HepG2 (cell line): ENCODE measurements around the gene HOXC5. TPM values are rescaled to one million over a fixed set of nuclear protein-coding genes. Genes with fewer than 3 reads are reported as not detected.

ENCODE experiments used
- ATAC-seq: fragments of 200-7000 bp; cut with Tn5 transposase; 3 replicates; pipeline ENCODE4 v1.9.1; 2020; ENCODE audit warnings: mild to moderate bottlenecking, moderate library complexity
- BruUV-seq: library from RNA; stranded (reverse); fragments of 400-500 nt; replicated peaks from 2 replicates; lab custom pipeline; 2021; lab: Mats Ljungman, UMichigan
- CTCF ChIA-PET: fragments of 300-600 bp; formaldehyde crosslinking; extraction: SDS; loops from one replicate; lab custom pipeline; 2021; ENCODE audit warnings: low total read pairs, inconsistent platforms, low intra/inter-chr PET ratio; lab: Yijun Ruan, JAX
- POLR2A ChIA-PET: fragments of 350-600 bp; sonication (Branson Sonifier 250); formaldehyde crosslinking; loops from one replicate; lab custom pipeline; 2020; ENCODE audit warnings: antibody characterized with exemption, inconsistent platforms; lab: Yijun Ruan, JAX
- DNase-seq: peaks from one replicate; pipeline ENCODE4 v3.0.0-alpha.2; 2015; ENCODE audit warnings: low spot score
- FAIRE-seq: peaks from 3 replicates; lab custom pipeline; 2011; peaks lifted over from hg19 to GRCh38; lab: Jason Lieb, UNC
- H2AFZ ChIP-seq: one replicate; pipeline ENCODE4 v1.6.1; 2011; ENCODE audit warnings: low read length, inconsistent platforms
- H3K27ac ChIP-seq: fragments of 300-600 bp; 3 replicates; pipeline ENCODE4 v1.8.0; 2011; ENCODE audit warnings: mixed run types, mild to moderate bottlenecking, mixed read lengths, low read length, inconsistent platforms; ENCODE audit not compliant: insufficient read depth; ENCODE audit errors: extremely low read length
- H3K27me3 ChIP-seq, 2 experiments: fragments of 200-600 bp in 1 of 2; 2 replicates in 1 of 2; 3 replicates in 1 of 2; pipeline versions ENCODE4 v1.6.0 to v1.8.0; 2011; ENCODE audit warnings: low read length in 2 of 2, mild to moderate bottlenecking in 2 of 2, moderate library complexity in 2 of 2, inconsistent platforms in 1 of 2; ENCODE audit not compliant: insufficient read depth in 2 of 2, control insufficient read depth in 1 of 2
- H3K36me3 ChIP-seq, 2 experiments: fragments of 200-600 bp in 1 of 2; replicated peaks in 1 of 2; 2 replicates in 1 of 2; 3 replicates in 1 of 2; pipeline versions ENCODE4 v1.5.1 to v1.8.0; 2011; ENCODE audit warnings: low read length in 2 of 2, inconsistent platforms in 1 of 2; ENCODE audit not compliant: insufficient read depth in 2 of 2, control insufficient read depth in 1 of 2
- H3K4me1 ChIP-seq: 2 replicates; pipeline ENCODE4 v1.5.1; 2012; ENCODE audit warnings: low read length, inconsistent platforms; ENCODE audit not compliant: insufficient read depth
- H3K4me2 ChIP-seq: 2 replicates; pipeline ENCODE4 v1.6.0; 2011; ENCODE audit warnings: low read depth, low read length, inconsistent platforms
- H3K4me3 ChIP-seq, 3 experiments: fragments of 200-600 bp in 1 of 3; sonication (generic), shearing (Covaris generic) in 1 of 3; replicated peaks in 1 of 3; 2 replicates each; pipeline ENCODE4 v1.5.1; 2011 to 2016; ENCODE audit warnings: low read length in 3 of 3, inconsistent platforms in 2 of 3, low read depth in 2 of 3, mild to moderate bottlenecking in 2 of 3, control low read depth in 1 of 3, mixed read lengths in 1 of 3; ENCODE audit not compliant: insufficient read depth in 1 of 3
- H3K79me2 ChIP-seq: one replicate; pipeline ENCODE4 v1.6.1; 2011; ENCODE audit warnings: low read length, inconsistent platforms; ENCODE audit not compliant: insufficient read depth
- H3K9ac ChIP-seq: 2 replicates; pipeline ENCODE4 v1.6.0; 2011; ENCODE audit warnings: mild to moderate bottlenecking, low read depth, low read length, inconsistent platforms; ENCODE audit not compliant: insufficient read depth
- H3K9me3 ChIP-seq: 2 replicates; pipeline ENCODE4 v1.5.1; 2012; ENCODE audit warnings: mild to moderate bottlenecking, low read length
- H4K20me1 ChIP-seq: 2 replicates; pipeline ENCODE4 v1.6.0; 2011; ENCODE audit warnings: inconsistent platforms, mild to moderate bottlenecking, low read length, moderate library complexity; ENCODE audit not compliant: insufficient read depth
- BHLHE40 ChIP-seq: IDR thresholded peaks from 2 replicates; pipeline ENCODE4 v1.6.1; 2011; ENCODE audit warnings: low read length, improper control_type of control experiment
- GTF3A ChIP-seq: sonication (generic); formaldehyde crosslinking; conservative IDR thresholded peaks from 2 replicates; pipeline ENCODE4 v1.4.0; 2020; ENCODE audit warnings: mild to moderate bottlenecking, missing genetic modification reagents
- HNRNPK ChIP-seq: fragments of 200-400 bp; formaldehyde crosslinking; IDR thresholded peaks from 2 replicates; pipeline ENCODE4 v1.6.1; 2018; ENCODE audit warnings: low read length, low read depth, moderate library complexity, mild to moderate bottlenecking; ENCODE audit not compliant: poor library complexity, severe bottlenecking
- LCORL ChIP-seq, 2 experiments: fragments of 450-650 bp in 1 of 2; sonication (generic) in 1 of 2; formaldehyde crosslinking in 1 of 2; IDR thresholded peaks; 2 replicates each; pipeline versions ENCODE4 v1.5.0 to v1.6.1; 2017 to 2020; ENCODE audit warnings: antibody characterized with exemption in 1 of 2, missing genetic modification reagents in 1 of 2
- PAF1 ChIP-seq: IDR thresholded peaks from 2 replicates; pipeline ENCODE4 v1.6.1; 2016; ENCODE audit warnings: missing genetic modification reagents, missing compliant biosample characterization
- RAD21 ChIP-seq: fragments of 450-650 bp; formaldehyde crosslinking; IDR thresholded peaks from 2 replicates; pipeline ENCODE4 v1.5.0; 2020; ENCODE audit warnings: mild to moderate bottlenecking
- SALL1 ChIP-seq: sonication (generic); formaldehyde crosslinking; IDR thresholded peaks from 2 replicates; pipeline ENCODE4 v1.8.0; 2022; ENCODE audit warnings: mild to moderate bottlenecking, missing genetic modification reagents
- SMC3 ChIP-seq: IDR thresholded peaks from 2 replicates; pipeline ENCODE4 v1.6.1; 2011; ENCODE audit warnings: low read length, improper control_type of control experiment
- SNAPC4 ChIP-seq: sonication (generic); formaldehyde crosslinking; IDR thresholded peaks from 2 replicates; pipeline ENCODE4 v1.4.0; 2020; ENCODE audit warnings: mild to moderate bottlenecking, missing genetic modification reagents
- STAG1 ChIP-seq: sonication (generic); formaldehyde crosslinking; IDR thresholded peaks from 2 replicates; pipeline ENCODE4 v1.4.0; 2020; ENCODE audit warnings: missing genetic modification reagents
- SUZ12 ChIP-seq: fragments of 150-350 bp; IDR thresholded peaks from 2 replicates; pipeline ENCODE4 v1.6.1; 2014; ENCODE audit warnings: low read depth, low read length
- THAP11 ChIP-seq: IDR thresholded peaks from 2 replicates; pipeline ENCODE4 v1.6.1; 2016; ENCODE audit warnings: missing biosample characterization, missing genetic modification reagents
- YEATS2 ChIP-seq: sonication (generic); formaldehyde crosslinking; IDR thresholded peaks from 2 replicates; pipeline ENCODE4 v1.4.0; 2020; ENCODE audit warnings: missing genetic modification reagents, borderline replicate concordance
- ZNF225 ChIP-seq: sonication (generic); formaldehyde crosslinking; IDR thresholded peaks from 2 replicates; pipeline ENCODE4 v1.4.0; 2020; ENCODE audit warnings: mild to moderate bottlenecking, missing genetic modification reagents
- ZNF337 ChIP-seq: sonication (generic); formaldehyde crosslinking; IDR thresholded peaks from 2 replicates; pipeline ENCODE4 v1.5.1; 2020; ENCODE audit warnings: missing genetic modification reagents, low read depth, mild to moderate bottlenecking, borderline replicate concordance
- ZNF652 ChIP-seq: IDR thresholded peaks from 2 replicates; pipeline ENCODE4 v1.6.1; 2016; ENCODE audit warnings: low read depth, borderline replicate concordance
- WGBS: methylation state at CpG from one replicate; pipeline ENCODE4 v1.1.6; 2017; ENCODE audit warnings: low lambda C conversion rate; 5-methylcytosine and 5-hydroxymethylcytosine counted together
- in situ Hi-C: cut with HindIII; loops from 2 replicates; pipeline ENCODE4 v1.10.0; 2017; ENCODE audit warnings: low pct_unique_long_range_greater_than_20kb; ENCODE audit not compliant: extremely low pct_ligation_motif_present
- intact Hi-C: fragments of 100-400 bp; cut with micrococcal nuclease; formaldehyde crosslinking; loops from one replicate; pipeline ENCODE4 v1.10.0; 2022; ENCODE audit not compliant: unreplicated experiment
- polyA plus RNA-seq, 8 experiments: library from polyadenylated mRNA; depleted of rRNA in 3 of 8; stranded (reverse) in 7 of 8; unstranded in 1 of 8; fragments of >200 nt; fragmentation: Illumina TruSeq in 4 of 8; extraction: Trizol in 4 of 8; gene quantifications; 2 replicates each; pipeline versions ENCODE4 v1.2.1 to v1.2.3, GENCODE V29; 2011 to 2016; ENCODE audit warnings: low read depth in 4 of 8, missing spikeins in 1 of 8, mixed read lengths in 1 of 8; ENCODE audit not compliant: insufficient read depth in 1 of 8
- total RNA-seq, 5 experiments: library from RNA; depleted of rRNA; stranded (reverse); fragments of >200 nt; fragmentation: Illumina TruSeq; extraction: Trizol; gene quantifications; 2 replicates each; pipeline ENCODE4 v1.2.3, GENCODE V29; 2016; ENCODE audit warnings: low read depth in 1 of 5
- TF ChIP-seq, protein P1 (sequence below): sonication (generic); formaldehyde crosslinking; IDR thresholded peaks from 2 replicates; pipeline ENCODE4 v1.4.0; 2020; ENCODE audit warnings: missing genetic modification reagents, mild to moderate bottlenecking, borderline replicate concordance

HOXC5 gene
- total and polyA plus RNA-seq, 2 of the 13 experiments (the other 11 are each of a cell fraction or from before 2014, with no cell fraction given), result not detected

DNA sequence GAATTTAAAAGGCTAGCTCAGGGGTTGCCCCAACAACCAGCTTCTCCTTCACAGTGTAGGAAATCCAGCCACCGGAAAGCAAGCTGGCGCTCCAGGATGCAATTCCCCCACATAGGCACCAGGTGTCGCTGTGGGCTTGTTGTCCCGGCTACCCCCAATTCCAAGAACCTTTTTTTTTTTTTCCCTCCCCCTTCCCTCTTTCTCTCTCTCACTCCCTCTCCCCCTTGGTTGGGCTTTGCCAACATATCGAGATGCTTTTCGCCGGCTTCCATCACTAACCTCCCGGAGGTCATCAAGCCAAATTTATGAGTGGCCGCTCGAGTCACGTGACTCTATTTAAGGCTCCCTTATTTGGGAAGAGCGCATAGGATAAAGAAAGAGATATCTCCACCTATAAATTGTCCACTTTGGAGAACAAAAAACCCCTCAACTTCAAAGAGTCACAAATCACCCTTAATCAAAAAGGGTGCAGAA, at the start of gene HOXC5 (continued):
- TF ChIP-seq, protein P1, sequence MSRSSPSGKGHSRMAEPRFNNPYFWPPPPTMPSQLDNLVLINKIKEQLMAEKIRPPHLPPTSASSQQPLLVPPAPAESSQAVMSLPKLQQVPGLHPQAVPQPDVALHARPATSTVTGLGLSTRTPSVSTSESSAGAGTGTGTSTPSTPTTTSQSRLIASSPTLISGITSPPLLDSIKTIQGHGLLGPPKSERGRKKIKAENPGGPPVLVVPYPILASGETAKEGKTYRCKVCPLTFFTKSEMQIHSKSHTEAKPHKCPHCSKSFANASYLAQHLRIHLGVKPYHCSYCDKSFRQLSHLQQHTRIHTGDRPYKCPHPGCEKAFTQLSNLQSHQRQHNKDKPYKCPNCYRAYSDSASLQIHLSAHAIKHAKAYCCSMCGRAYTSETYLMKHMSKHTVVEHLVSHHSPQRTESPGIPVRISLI, result peak; percentile 93
- TF ChIP-seq SMC3 (peak; percentile 94), RAD21 (CRISPR knock-in tag) (peak; percentile 67; the same call in 1 of the 2 replicates), STAG1 (CRISPR knock-in tag) (peak; percentile 85), SUZ12 (0 out of 2 replicates have a peak, but pooled peaks have one; percentile 12), THAP11 (CRISPR knock-in tag) (0 out of 2 replicates have a peak, but pooled peaks have one; percentile 40), SALL1 (no peak), ZNF652 (CRISPR knock-in tag) (peak; percentile 78; the same call in 1 of the 2 replicates), HNRNPK (peak; percentile 83), YEATS2 (CRISPR knock-in tag) (no peak), LCORL (IDR thresholded peaks at IDR 0.05) (0 out of 2 replicates have a peak, but pooled peaks have one; percentile 29), LCORL (CRISPR knock-in tag; IDR thresholded peaks at IDR 0.05) (no peak), GTF3A (no peak), BHLHE40 (peak; percentile 53)

- in situ Hi-C loops (no loop called here), intact Hi-C loops (no loop called here)
- POLR2A ChIA-PET, result no interaction called here
- Histone ChIP-seq H3K9ac (no peak overlapping the region), H4K20me1 (no peaks in the 10 kb centered on the region), H3K79me2 (no peaks in the 10 kb centered on the region), H3K4me3 (no peak overlapping the region), H3K36me3 (no peaks in the 10 kb centered on the region), H3K27ac (no peak overlapping the region), H3K9me3 (no peaks in the 10 kb centered on the region), H3K4me1 (peaks cover 36% of the 10 kb centered on the region), H3K27me3 (peaks cover 5 to 50% of the 10 kb centered on the region in 2 experiments), H2AFZ (no peak overlapping the region), H3K4me2 (no peak overlapping the region)
- DNase-seq, result no peak
- CTCF ChIA-PET, result interaction anchor here (2.3 kb wide), 1 partner anchor 231 kb away, joined by 12 read pairs; no protein-coding TSS in a partner anchor
- WGBS, result 58% methylated on average over 17 of the region's 17 CpGs
- no TSS peak for BruUV-seq
- no peak for FAIRE-seq
- no peak for ATAC-seq
- TF ChIP-seq ZNF225 (no peak), PAF1 (CRISPR knock-in tag) (no peak), ZNF337 (CRISPR knock-in tag) (no peak), SNAPC4 (CRISPR knock-in tag) (no peak)
Measured at GRCh38 chr12:53983568-53983949, 49.3 kb upstream of the HOXC5 start.
